HG03135 (cell line): ENCODE measurements around the gene TANC2.

Source experiments
- ATAC-seq: cut with Tn5 transposase; IDR thresholded peaks from one replicate; pipeline ENCODE4 v1.9.1; 2021; ENCODE audit warnings: mild to moderate bottlenecking, moderate library complexity; ENCODE audit not compliant: unreplicated experiment

The TANC2 gene

GRCh38 chr17:62999736-63000135, 33.7 kb downstream of the TANC2 start:
- no peak for ATAC-seq

GRCh38 chr17:63001689-63002394, 35.8 kb downstream of the TANC2 start:
- no peak for ATAC-seq

GRCh38 chr17:63002625-63003024, 36.6 kb downstream of the TANC2 start:
- no peak for ATAC-seq

GRCh38 chr17:63015824-63016223, 49.8 kb downstream of the TANC2 start:
- no peak for ATAC-seq
